IgD-negative memory B cell (primary cell): Measurements from ENCODE around the gene KLHL33. TPM values are rescaled to one million over a fixed set of nuclear protein-coding genes. Genes with fewer than 3 reads are reported as not detected.

ENCODE experiments used
- H3K27ac Mint-ChIP-seq, 3 donors: one replicate each; pipeline ENCODE4 v1.8.0; 2020 to 2022; ENCODE audit warnings: mild to moderate bottlenecking in 3 of 3, mixed read lengths in 3 of 3, moderate library complexity in 1 of 3
- H3K27me3 Mint-ChIP-seq: one replicate; pipeline ENCODE4 v1.8.0; 2021; ENCODE audit warnings: mixed read lengths
- H3K36me3 Mint-ChIP-seq: one replicate; pipeline ENCODE4 v1.8.0; 2020; ENCODE audit warnings: mild to moderate bottlenecking, mixed read lengths
- H3K4me1 Mint-ChIP-seq, 3 donors: one replicate each; pipeline ENCODE4 v1.8.0; 2020 to 2022; ENCODE audit warnings: mixed read lengths in 3 of 3, mild to moderate bottlenecking in 1 of 3
- H3K4me3 Mint-ChIP-seq, 4 donors: one replicate each; pipeline ENCODE4 v1.8.0; 2020 to 2022; ENCODE audit warnings: mild to moderate bottlenecking in 4 of 4, mixed read lengths in 4 of 4, moderate library complexity in 3 of 4
- H3K9me3 Mint-ChIP-seq, 3 donors: one replicate each; pipeline ENCODE4 v1.8.0; 2020 to 2021; ENCODE audit warnings: mixed read lengths in 3 of 3, mild to moderate bottlenecking in 1 of 3
- polyA plus RNA-seq: library from polyadenylated mRNA; unstranded; fragments of 300-500 nt; fragmentation: Illumina TruSeq; gene quantifications from one replicate; pipeline ENCODE4 v1.2.3, GENCODE V29; 2021

Gene KLHL33
- polyA plus RNA-seq, 1 donor from 2014 or later, result 0.10 TPM

DNA sequence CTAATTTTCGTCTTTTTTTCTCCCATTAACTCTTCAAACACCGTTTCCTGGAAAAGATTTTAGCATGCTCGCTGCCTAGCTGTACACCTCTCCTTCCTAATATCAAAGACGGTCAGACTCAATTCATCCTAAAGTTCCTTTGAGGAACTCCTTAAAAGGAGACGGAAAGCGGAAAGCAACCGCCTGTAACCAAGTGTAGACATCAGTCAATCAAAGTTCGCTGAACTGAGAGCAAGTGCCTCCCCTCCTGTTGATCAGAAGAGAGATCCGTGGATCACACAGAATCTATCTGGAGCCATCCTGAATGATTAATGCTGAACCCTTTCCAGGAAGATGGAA, 22.3 kb downstream of the KLHL33 start:
- Mint-ChIP-seq H3K9me3 (no peaks in the 10 kb centered on the region), H3K27ac (peak overlapping the region; percentile 69 to 97 (median 96)), H3K4me1 (peaks cover 26 to 38% (median 27%) of the 10 kb centered on the region in 3 donors), H3K4me3 (peak overlapping the region; percentile 95 to 99 (median 98)), H3K36me3 (peaks cover 4% of the 10 kb centered on the region), H3K27me3 (no peaks in the 10 kb centered on the region)

DNA sequence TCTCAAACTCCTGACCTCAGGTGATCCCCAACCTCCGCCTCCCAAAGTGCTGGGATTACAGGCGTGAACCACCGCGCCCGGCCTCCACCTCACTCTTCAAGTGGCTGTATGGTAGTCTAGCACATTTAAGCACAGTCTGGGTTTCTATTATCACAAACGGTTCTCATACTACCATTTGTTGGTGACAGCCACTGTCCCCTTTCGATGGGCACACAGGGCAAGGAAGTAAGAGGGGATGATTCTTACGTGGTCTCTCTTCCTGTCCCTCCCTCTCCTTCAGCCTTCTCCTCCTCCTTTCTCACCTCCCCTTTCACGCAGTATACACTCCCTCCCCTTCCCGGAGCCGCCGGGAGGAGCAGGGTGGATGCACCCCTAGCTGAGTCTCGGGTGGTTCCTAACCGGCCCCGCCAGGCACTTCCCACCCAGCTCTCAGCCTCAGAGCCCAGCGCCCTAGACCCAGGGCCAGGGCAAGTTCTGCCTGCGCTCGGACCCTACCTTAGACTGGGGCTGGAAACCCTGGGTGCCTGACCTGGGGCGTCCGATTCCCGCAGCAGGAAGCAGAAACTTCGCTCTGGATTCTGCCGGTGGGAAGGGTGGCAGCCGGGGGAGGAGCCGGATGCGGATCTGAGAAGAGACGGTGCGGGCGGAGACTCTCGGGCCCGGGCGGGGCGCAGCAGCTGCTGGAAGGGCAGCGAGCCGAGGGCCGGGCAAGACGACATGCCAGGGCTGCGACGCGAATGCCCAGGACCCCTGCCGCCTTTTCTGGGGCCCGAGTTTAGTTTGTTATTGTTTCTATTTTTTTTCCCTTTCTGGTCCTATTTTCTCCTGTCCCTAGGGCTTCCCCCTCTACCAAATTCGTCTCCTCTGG, 22.9 kb downstream of the KLHL33 start, which contains the start of gene TEP1:
Gene TEP1 (minus strand): TSS at position 626 of the 868 bp plus-strand sequence. CDS start 5,062 bp downstream, outside the sequence.
- Mint-ChIP-seq H3K9me3 (no peaks in the 10 kb centered on the region), H3K27ac (peak within 1 kb of the TSS; percentile 69 to 97 (median 96)), H3K4me3 (peak within 1 kb of the TSS; percentile 95 to 99 (median 98)), H3K36me3 (peaks cover 4% of the 10 kb centered on the region), H3K27me3 (no peaks in the 10 kb centered on the region), H3K4me1 (peaks cover 26 to 42% (median 27%) of the 10 kb centered on the region in 3 donors)

DNA sequence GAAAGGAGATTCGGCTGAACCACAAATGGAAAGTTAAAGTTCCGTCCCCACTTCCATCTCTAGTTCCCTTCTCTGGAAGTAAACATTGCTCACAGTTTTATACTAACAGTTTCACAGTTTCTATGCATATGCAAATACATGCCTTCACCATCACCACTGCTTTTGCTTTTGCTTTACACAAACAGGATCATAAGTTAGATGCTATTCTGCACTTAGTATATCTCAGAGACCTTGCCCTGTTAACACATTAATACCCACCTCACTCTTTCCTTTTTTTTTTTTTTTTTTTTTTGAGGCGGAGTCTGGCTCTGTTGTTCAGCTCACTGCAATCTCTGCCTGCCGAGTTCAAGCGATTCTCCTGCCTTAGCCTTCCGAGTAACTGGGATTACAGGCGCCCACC, 23.6 kb downstream of the KLHL33 start:
- H3K27me3 Mint-ChIP-seq, result no peaks in the 10 kb centered on the region
- peaks cover 4% of the 10 kb centered on the region for H3K36me3 Mint-ChIP-seq
- no peaks in the 10 kb centered on the region for H3K9me3 Mint-ChIP-seq
- peak overlapping the region; percentile 69 to 97 (median 96) for H3K27ac Mint-ChIP-seq
- H3K4me1 Mint-ChIP-seq, result peaks cover 26 to 45% (median 33%) of the 10 kb centered on the region in 3 donors
- H3K4me3 Mint-ChIP-seq, result peak overlapping the region; percentile 95 to 99 (median 98)

DNA sequence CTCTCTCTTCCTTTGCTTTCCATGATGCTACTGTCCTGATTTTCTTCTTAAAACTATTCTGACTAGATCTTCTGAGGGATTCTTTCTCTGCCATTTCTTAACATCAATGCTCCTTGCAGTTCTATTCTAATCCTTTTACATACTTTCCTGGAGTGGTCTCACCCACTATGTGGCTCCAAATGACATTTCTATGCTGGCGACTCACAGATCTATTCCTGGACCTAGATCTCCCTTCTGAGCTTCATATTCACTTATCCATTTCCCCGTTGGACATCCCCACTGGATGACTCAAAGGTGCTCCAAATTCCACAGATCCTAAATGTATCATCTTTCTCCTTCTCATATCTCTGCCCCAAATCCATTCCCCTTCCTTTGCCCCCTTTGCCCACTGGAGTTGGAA, 26.7 kb downstream of the KLHL33 start:
- Mint-ChIP-seq H3K27ac (peak overlapping the region; percentile 5 to 25 (median 8)), H3K4me1 (peaks cover 25 to 46% (median 31%) of the 10 kb centered on the region in 3 donors), H3K4me3 (peak overlapping the region in 1 of 4 donors; percentile 30), H3K27me3 (no peaks in the 10 kb centered on the region), H3K9me3 (no peaks in the 10 kb centered on the region), H3K36me3 (peaks cover 4% of the 10 kb centered on the region)

DNA sequence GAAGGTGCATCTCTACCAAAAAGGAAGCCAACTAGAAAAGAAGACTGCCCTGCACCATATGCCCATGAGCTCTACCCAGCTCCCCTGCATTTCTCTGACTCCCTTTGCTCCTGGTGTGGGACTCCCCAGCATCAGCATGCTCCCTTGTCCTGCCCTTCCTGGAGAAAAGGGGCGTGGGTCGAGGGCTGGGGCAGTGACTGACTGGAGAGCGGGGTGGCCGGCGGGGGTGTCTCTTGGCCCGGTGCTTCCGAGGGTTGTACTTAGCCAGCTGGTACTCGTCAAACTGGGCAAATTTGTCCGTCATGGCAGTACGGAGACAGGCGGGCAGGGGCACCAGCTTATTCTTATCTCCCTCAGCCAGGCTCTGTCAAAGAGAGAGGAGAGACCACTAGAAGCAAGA, 32.4 kb downstream of the KLHL33 start:
- no peaks in the 10 kb centered on the region for H3K27me3 Mint-ChIP-seq
- no peaks in the 10 kb centered on the region for H3K36me3 Mint-ChIP-seq

DNA sequence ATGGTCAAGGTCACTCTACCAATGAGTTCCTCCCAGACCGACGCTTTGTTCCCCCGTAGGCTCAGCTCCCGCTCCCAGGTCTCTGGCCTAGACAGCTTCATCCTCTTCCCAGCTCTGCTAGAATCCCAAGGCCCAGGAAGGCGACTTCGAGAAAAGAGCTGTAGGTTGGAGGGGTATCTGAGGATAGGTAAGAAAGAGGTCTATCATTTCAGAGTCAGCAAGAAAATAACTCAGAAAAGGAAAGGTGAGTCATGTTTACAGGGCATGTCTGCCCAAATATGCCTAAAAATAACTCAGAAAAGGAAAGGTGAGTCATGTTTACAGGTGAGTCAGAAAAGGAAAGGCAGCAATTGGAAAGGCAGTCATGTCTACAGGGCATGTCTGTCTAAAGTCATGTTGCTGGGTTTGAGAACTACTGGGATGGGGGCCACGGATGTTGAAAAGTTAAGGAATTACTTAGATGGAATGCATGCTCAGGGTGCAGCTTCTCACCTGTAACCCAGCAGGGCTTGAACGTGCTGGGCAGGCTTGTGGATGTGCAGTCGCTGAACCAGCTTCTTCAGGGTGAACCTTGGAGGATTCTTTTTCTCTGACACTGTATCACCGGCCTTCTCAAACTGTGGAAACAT, 34.9 kb downstream of the KLHL33 start:
- Mint-ChIP-seq H3K4me3 (no peak overlapping the region), H3K4me1 (peaks cover 0 to 9% (median 4%) of the 10 kb centered on the region in 3 donors), H3K9me3 (no peaks in the 10 kb centered on the region), H3K36me3 (no peaks in the 10 kb centered on the region), H3K27me3 (no peaks in the 10 kb centered on the region), H3K27ac (no peak overlapping the region)

More for the DNA sequence above, 32.4 kb downstream of the KLHL33 start:
- Mint-ChIP-seq H3K9me3 (no peaks in the 10 kb centered on the region), H3K4me3 (no peak overlapping the region), H3K4me1 (peaks cover 7 to 25% (median 12%) of the 10 kb centered on the region in 3 donors), H3K27ac (peak overlapping the region in 1 of 3 donors; percentile 59)

DNA sequence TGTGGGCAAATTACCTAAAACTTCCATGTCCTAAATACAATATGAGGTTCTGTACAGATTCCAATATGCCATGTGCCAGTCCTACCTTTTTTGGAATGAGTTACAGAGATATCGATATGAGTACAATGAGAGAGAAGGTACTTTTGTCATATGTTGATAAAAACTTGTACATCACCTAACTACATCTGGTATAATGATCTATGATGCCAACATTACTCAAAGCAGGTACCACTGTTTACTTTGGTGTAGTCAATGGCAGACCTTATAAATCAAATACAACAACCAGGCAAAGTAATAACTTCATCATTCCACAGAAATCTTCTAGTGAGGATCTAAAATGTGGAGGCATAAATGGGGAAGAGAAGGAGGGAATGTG, 35.4 kb downstream of the KLHL33 start:
- H3K4me1 Mint-ChIP-seq, result peaks cover 0 to 8% (median 4%) of the 10 kb centered on the region in 3 donors
- H3K27me3 Mint-ChIP-seq, result no peaks in the 10 kb centered on the region
- H3K36me3 Mint-ChIP-seq, result peaks cover under 1% of the 10 kb centered on the region
- H3K9me3 Mint-ChIP-seq, result no peaks in the 10 kb centered on the region
- H3K27ac Mint-ChIP-seq, result no peak overlapping the region
- H3K4me3 Mint-ChIP-seq, result peak overlapping the region in 1 of 4 donors; percentile 20

DNA sequence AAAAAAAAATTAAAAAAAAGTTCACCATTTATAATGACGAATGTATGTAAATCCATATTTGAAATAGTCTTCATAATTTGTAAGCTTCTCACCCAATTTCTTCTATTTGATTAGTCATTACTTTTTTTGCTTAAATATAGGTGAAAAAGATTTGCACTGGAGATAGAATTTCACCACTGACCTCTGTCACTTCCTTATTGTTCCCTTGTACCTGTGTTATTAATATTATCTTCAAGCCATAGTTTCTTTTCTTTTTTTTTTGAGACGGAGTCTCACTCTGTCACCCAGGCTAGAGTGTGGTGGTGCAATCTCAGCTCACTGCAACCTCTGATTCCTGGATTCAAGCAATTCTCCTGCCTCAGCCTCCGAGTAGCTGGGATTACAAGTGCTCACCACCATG, 38.5 kb downstream of the KLHL33 start:
- Mint-ChIP-seq H3K27ac (no peak overlapping the region), H3K4me1 (peaks cover 0 to 6% (median 3%) of the 10 kb centered on the region in 3 donors), H3K27me3 (no peaks in the 10 kb centered on the region), H3K36me3 (peaks cover 4% of the 10 kb centered on the region), H3K4me3 (no peak overlapping the region), H3K9me3 (no peaks in the 10 kb centered on the region)

DNA sequence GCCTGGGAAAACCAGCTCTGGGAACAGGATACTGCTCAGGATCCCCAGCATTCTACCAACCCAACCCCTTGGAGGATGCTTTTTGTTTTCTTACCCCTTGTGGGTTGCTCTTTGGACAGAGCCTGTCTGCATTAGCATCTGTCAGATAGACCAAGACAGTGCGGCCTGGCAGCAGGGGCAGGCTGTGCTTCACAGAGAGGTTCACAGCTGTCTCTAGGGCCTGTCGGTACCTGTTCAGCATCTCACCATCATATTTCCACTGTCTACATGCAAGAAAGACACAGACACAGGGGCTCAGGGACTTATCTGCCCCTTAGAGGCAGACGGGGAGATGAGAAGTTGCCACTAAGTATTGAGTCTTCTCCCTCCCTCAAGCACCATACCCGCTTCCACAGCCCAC, 44.5 kb downstream of the KLHL33 start:
- peak overlapping the region in 1 of 4 donors; percentile 6 for H3K4me3 Mint-ChIP-seq
- H3K9me3 Mint-ChIP-seq, result no peaks in the 10 kb centered on the region
- no peak overlapping the region for H3K27ac Mint-ChIP-seq
- no peaks in the 10 kb centered on the region for H3K27me3 Mint-ChIP-seq
- peaks cover 20% of the 10 kb centered on the region for H3K36me3 Mint-ChIP-seq
- peaks cover 7 to 10% (median 9%) of the 10 kb centered on the region in 3 donors for H3K4me1 Mint-ChIP-seq

DNA sequence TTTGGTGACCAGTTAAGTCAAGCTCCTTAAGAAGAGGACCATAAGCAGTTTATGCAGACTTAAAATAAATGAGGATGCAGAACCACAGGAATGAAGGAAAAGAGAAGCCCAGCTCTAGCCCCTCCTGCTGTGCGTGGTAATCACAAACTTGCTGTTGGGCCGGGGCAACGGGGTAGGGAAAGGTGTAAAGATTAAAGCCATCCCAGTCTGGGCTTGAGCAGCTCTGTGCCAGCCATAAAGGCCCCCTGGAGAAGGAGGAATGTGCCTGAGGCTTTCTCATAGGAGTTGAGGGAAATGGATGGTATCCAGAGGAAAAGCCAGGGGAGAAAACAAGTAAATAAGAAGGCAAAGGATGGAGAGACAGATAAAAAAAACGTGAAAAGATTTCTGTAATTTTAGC, 47.8 kb downstream of the KLHL33 start:
- peaks cover 16% of the 10 kb centered on the region for H3K36me3 Mint-ChIP-seq
- H3K27me3 Mint-ChIP-seq, result no peaks in the 10 kb centered on the region
- no peak overlapping the region for H3K4me3 Mint-ChIP-seq
- H3K4me1 Mint-ChIP-seq, result peaks cover 4 to 10% (median 9%) of the 10 kb centered on the region in 3 donors
- H3K9me3 Mint-ChIP-seq, result no peaks in the 10 kb centered on the region
- H3K27ac Mint-ChIP-seq, result peak overlapping the region in 2 of 3 donors; percentile 18 to 59

DNA sequence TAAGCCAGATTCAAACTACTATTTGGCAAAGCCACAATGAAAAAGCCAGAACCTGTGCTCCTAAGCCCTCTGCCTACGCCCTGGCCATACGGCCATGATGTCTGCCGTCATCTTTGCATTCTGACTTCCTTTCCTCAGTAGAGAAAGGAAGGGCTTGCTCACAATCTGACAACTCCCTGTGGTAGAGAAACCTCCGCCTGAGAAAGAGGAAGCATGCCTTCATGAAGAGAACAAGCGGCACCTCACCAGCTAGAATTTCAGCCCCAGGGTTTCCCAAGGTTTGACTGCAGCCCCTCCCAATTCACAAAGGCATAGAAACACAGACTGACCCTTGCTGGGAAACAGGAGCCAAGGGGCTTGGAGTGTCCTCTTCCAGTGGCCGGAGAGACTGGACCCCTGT, 48.4 kb downstream of the KLHL33 start:
- Mint-ChIP-seq H3K27ac (peak overlapping the region; percentile 18 to 59 (median 23)), H3K36me3 (peaks cover 16% of the 10 kb centered on the region), H3K27me3 (no peaks in the 10 kb centered on the region)

DNA sequence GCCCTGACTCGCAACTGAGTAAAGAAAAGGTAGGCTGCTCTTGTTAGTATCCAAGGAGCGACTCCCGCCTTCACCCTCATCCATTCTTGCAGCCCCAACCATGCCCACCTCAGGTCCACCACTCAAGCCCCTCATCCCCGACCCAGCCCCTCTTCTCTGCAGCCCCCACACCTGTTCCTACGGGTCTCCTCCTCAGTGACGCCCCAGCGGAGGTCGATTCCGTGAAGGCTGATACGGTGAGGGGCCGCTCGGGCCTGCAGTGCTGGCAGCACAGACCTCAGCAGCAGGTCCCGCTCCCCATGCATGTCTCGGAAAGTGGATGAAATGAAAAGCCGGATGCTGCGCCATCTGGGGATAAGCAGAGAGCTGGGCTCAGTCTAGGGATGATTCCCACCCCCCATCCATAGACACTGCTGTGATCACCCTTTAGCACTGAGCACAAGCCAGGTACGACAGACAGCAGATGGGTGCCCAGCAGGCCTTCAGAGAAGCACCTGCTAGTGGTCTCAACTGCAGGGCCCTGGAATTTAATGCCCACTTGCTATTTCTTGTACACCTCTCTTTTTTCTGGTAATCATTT, 49.6 kb downstream of the KLHL33 start:
- Mint-ChIP-seq H3K27ac (no peak overlapping the region), H3K4me1 (peaks cover 8 to 10% (median 9%) of the 10 kb centered on the region in 3 donors), H3K36me3 (peaks cover 18% of the 10 kb centered on the region), H3K27me3 (no peaks in the 10 kb centered on the region), H3K9me3 (no peaks in the 10 kb centered on the region), H3K4me3 (no peak overlapping the region)

More for the DNA sequence above, 48.4 kb downstream of the KLHL33 start:
- Mint-ChIP-seq H3K4me1 (peaks cover 4 to 10% (median 9%) of the 10 kb centered on the region in 3 donors), H3K4me3 (no peak overlapping the region), H3K9me3 (no peaks in the 10 kb centered on the region)

DNA sequence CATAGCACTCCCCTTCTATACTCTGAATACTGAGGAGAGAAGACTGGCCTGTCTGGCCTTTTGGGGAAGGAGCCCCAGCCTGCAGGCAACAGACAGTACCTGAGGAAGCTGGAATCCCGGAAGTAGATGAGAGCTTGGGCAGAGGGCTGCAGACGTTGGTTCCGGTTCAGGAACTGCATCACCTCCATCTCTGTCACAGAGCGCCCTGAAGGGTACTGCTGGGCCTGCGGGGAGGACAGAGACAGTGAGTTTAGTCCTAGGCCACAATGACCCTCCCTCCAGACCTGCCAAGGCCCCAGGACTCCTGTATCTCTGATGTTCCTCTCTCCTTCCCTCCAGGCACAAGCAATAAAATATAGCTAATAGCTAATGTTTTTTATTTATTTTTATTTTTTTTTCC, 51.1 kb downstream of the KLHL33 start:
- Mint-ChIP-seq H3K4me1 (peaks cover 9 to 11% (median 10%) of the 10 kb centered on the region in 3 donors), H3K4me3 (no peak overlapping the region), H3K36me3 (peaks cover 18% of the 10 kb centered on the region), H3K27me3 (no peaks in the 10 kb centered on the region), H3K27ac (no peak overlapping the region), H3K9me3 (no peaks in the 10 kb centered on the region)

DNA sequence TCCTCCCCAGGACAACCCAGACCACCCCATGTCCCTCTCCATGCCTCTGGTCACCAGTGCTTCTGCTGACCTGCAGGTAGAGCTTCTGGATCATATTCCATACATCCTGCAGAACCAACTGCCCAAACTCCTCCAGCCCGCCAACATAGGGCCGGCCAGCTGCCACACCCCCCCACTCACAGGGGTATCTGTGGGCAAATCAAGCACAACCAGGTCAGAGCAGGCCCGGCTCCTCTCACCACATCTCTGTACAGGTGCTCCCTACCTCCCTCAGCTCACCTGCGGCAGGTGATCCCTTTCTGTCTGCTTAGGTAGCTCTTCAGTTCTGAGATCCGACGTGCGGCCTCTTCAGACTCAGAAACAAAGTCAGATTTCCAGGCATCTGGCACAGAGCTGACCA, 51.6 kb downstream of the KLHL33 start:
- H3K4me1 Mint-ChIP-seq, result peaks cover 9 to 11% (median 10%) of the 10 kb centered on the region in 3 donors
- H3K27ac Mint-ChIP-seq, result no peak overlapping the region
- H3K36me3 Mint-ChIP-seq, result peaks cover 13% of the 10 kb centered on the region
- no peaks in the 10 kb centered on the region for H3K9me3 Mint-ChIP-seq
- H3K4me3 Mint-ChIP-seq, result no peak overlapping the region
- H3K27me3 Mint-ChIP-seq, result no peaks in the 10 kb centered on the region

DNA sequence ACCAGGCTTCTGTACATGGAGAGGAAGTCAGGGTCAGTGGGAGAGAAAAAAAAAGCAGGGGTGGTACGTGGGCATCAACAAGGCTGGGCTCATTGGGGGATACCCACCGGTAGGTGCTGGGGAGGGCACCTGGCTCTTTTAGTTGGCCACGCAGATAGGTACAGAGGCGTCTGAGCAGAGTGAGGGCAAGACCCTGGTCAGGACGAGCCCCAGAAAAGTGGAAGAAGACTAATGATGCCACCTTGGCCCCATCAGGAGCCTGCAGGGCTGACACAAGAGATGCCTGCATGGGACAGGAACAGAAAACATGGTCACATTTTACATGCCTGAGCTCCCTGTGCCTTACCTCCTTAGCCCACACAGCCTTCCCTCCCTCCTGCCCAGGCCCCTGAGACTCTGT, 52.3 kb downstream of the KLHL33 start:
- Mint-ChIP-seq H3K36me3 (peaks cover 13% of the 10 kb centered on the region), H3K4me3 (no peak overlapping the region), H3K27me3 (no peaks in the 10 kb centered on the region), H3K4me1 (peaks cover 9 to 11% (median 10%) of the 10 kb centered on the region in 3 donors), H3K9me3 (no peaks in the 10 kb centered on the region), H3K27ac (no peak overlapping the region)
